MCF 10A (cell line): ENCODE measurements around the gene YEATS4. TPM values are rescaled to one million over a fixed set of nuclear protein-coding genes. Genes with fewer than 3 reads are reported as not detected.

Source experiments
- BruUV-seq: library from RNA; stranded (reverse); fragments of 400-500 nt; replicated peaks from 2 replicates; lab custom pipeline; 2021; lab: Mats Ljungman, UMichigan
- CTCF ChIA-PET: fragments of 300-600 bp; sonication (Branson Sonifier 250); formaldehyde crosslinking; extraction: SDS; loops from one replicate; lab custom pipeline; 2021; ENCODE audit warnings: antibody characterized with exemption, inconsistent platforms; lab: Yijun Ruan, JAX
- POLR2A ChIA-PET: fragments of 300-600, 350-650 bp; sonication (Branson Sonifier 250); formaldehyde crosslinking; extraction: SDS; loops from one replicate; lab custom pipeline; 2020; ENCODE audit warnings: antibody characterized with exemption, inconsistent platforms; lab: Yijun Ruan, JAX
- DNase-seq: peaks from one replicate; pipeline ENCODE4 v3.0.0-alpha.2; 2018; ENCODE audit not compliant: unreplicated experiment
- H3K27ac Mint-ChIP-seq: one replicate; pipeline ENCODE4 v1.8.0; 2022; ENCODE audit warnings: mild to moderate bottlenecking, low read depth, mixed read lengths; ENCODE audit not compliant: unreplicated experiment
- H3K27me3 Mint-ChIP-seq: one replicate; pipeline ENCODE4 v1.8.0; 2022; ENCODE audit warnings: mixed read lengths; ENCODE audit not compliant: insufficient read depth, unreplicated experiment
- H3K36me3 Mint-ChIP-seq: one replicate; pipeline ENCODE4 v1.8.0; 2022; ENCODE audit warnings: mild to moderate bottlenecking, moderate library complexity, mixed read lengths; ENCODE audit not compliant: insufficient read depth, unreplicated experiment
- H3K4me1 Mint-ChIP-seq: one replicate; pipeline ENCODE4 v1.8.0; 2022; ENCODE audit warnings: mixed read lengths; ENCODE audit not compliant: insufficient read depth, unreplicated experiment
- H3K4me3 Mint-ChIP-seq: one replicate; pipeline ENCODE4 v1.8.0; 2022; ENCODE audit warnings: mild to moderate bottlenecking, moderate library complexity, mixed read lengths; ENCODE audit not compliant: unreplicated experiment
- H3K9me3 Mint-ChIP-seq: one replicate; pipeline ENCODE4 v1.8.0; 2022; ENCODE audit warnings: mixed read lengths; ENCODE audit not compliant: unreplicated experiment
- intact Hi-C: fragments of 100-400 bp; cut with micrococcal nuclease; formaldehyde crosslinking; loops from 2 replicates; pipeline ENCODE4 v1.14.1; 2022
- total RNA-seq: library from RNA; stranded (reverse); gene quantifications from 2 replicates; pipeline ENCODE4 v1.2.3, GENCODE V29; 2022
- TF ChIP-seq, protein P1 (sequence below): fragments of 200-600 bp; IDR thresholded peaks from one replicate; pipeline ENCODE4 v1.8.0; 2022; ENCODE audit warnings: antibody characterized with exemption, mild to moderate bottlenecking; ENCODE audit not compliant: unreplicated experiment

The YEATS4 gene
- total RNA-seq, 1 experiment from 2014 or later = 30.9 TPM

DNA sequence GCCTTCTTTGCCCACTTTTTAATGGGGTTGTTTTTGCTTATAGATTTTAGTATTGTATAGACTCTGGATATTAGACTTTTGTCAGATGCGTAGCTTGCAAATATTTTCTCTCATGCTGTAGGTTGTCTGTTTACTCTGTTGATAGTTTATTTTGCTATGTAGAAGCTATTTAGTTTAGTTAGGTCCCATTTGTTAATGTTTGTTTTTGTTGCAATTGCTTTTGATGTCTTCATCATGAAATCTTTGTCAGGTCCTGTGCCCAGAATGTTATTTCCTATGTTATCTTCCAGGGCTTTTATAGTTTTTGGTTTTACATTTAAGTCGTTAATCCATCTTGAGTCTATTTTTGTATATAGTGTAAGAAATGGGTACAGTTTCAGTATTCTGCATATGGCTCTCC lies 41.3 kb upstream of the YEATS4 start:
- intact Hi-C loops = no loop called here
- Mint-ChIP-seq H3K4me3 (no peak overlapping the region), H3K36me3 (no peaks in the 10 kb centered on the region), H3K9me3 (peaks cover 9% of the 10 kb centered on the region), H3K27me3 (peaks cover 26% of the 10 kb centered on the region), H3K27ac (no peak overlapping the region), H3K4me1 (no peaks in the 10 kb centered on the region)
- BruUV-seq = no TSS peak
- CTCF ChIA-PET = interaction anchor here (1.1 kb wide), 1 partner anchor 571 kb away, joined by 3 read pairs; no protein-coding TSS in a partner anchor
- DNase-seq = no peak
- TF ChIP-seq, protein P1, sequence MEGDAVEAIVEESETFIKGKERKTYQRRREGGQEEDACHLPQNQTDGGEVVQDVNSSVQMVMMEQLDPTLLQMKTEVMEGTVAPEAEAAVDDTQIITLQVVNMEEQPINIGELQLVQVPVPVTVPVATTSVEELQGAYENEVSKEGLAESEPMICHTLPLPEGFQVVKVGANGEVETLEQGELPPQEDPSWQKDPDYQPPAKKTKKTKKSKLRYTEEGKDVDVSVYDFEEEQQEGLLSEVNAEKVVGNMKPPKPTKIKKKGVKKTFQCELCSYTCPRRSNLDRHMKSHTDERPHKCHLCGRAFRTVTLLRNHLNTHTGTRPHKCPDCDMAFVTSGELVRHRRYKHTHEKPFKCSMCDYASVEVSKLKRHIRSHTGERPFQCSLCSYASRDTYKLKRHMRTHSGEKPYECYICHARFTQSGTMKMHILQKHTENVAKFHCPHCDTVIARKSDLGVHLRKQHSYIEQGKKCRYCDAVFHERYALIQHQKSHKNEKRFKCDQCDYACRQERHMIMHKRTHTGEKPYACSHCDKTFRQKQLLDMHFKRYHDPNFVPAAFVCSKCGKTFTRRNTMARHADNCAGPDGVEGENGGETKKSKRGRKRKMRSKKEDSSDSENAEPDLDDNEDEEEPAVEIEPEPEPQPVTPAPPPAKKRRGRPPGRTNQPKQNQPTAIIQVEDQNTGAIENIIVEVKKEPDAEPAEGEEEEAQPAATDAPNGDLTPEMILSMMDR = no peak
- POLR2A ChIA-PET = no interaction called here

DNA sequence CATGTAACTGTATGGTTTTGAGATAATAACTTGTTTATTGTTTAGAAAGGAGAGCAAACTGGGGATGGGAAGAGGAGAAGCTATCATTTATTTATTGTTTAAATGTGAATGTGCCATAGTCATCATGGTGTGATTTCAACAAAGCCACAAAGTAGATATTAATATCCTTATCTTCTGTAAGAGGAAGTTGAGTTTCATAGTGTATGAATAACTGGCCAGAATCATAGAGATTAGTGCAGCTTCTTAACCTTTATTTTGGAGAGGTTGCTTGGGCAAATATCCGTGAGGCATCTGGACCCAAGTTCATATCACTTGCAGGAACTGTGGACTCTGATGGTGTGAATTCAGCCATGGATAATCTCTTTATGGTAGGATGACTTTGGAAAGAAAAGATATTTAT lies 38.2 kb upstream of the YEATS4 start:
- POLR2A ChIA-PET = interaction anchor here (0.7 kb wide), 1 partner anchor 38 kb away, joined by 3 read pairs; no protein-coding TSS in a partner anchor
- Mint-ChIP-seq H3K9me3 (peaks cover 9% of the 10 kb centered on the region), H3K27ac (no peak overlapping the region), H3K27me3 (peaks cover 28% of the 10 kb centered on the region), H3K36me3 (no peaks in the 10 kb centered on the region), H3K4me3 (no peak overlapping the region), H3K4me1 (no peaks in the 10 kb centered on the region)
- TF ChIP-seq, protein P1 = no peak
- DNase-seq = no peak
- BruUV-seq = no TSS peak
- intact Hi-C loops = no loop called here
- CTCF ChIA-PET = interaction anchor here (0.9 kb wide), 1 partner anchor 8 kb away, joined by 3 read pairs; no protein-coding TSS in a partner anchor

DNA sequence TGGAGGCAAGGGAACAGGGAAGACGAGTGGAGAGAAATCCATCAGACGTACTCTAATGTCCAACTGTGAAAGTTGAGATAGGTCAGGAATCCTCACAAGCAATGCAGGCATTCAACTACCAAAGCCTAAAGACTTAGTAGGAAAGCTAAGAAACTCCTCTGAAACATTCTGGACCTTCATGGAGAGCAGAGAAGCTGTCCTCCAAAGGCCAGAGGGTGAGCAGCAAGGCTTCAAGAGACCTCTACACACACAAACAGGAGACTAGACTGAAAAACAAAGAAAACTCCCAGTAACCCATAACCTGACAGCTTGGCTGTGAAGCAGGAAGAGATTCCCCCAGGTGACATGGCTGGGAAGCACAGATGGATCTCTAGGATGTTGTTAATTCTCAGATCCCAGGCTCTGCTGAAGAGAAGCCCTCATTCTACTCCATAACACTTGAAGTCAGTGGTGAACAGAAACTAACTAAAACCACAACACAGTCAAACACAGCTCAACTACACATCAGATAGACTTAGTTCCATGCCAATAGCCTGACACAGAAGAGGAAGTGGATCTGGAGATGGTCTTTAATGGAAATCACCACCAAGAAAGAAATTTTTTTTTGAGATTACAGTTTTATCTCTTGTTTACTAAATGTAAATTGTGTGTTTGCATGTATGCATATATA lies 34.6 kb upstream of the YEATS4 start:
- no peaks in the 10 kb centered on the region for H3K4me1 Mint-ChIP-seq
- intact Hi-C loops = no loop called here
- DNase-seq = no peak
- no TSS peak for BruUV-seq
- TF ChIP-seq, protein P1 = no peak
- H3K27me3 Mint-ChIP-seq = peaks cover 47% of the 10 kb centered on the region
- H3K9me3 Mint-ChIP-seq = no peaks in the 10 kb centered on the region
- no peaks in the 10 kb centered on the region for H3K36me3 Mint-ChIP-seq
- ChIA-PET CTCF (interaction anchor here (1.4 kb wide), 1 partner anchor 23 kb away, joined by 4 read pairs; the partner anchor contains the start of gene LYZ), POLR2A (interaction anchor here (0.6 kb wide), 1 partner anchor 349 kb away, joined by 4 read pairs; no protein-coding TSS in a partner anchor)
- H3K27ac Mint-ChIP-seq = no peak overlapping the region
- no peak overlapping the region for H3K4me3 Mint-ChIP-seq

DNA sequence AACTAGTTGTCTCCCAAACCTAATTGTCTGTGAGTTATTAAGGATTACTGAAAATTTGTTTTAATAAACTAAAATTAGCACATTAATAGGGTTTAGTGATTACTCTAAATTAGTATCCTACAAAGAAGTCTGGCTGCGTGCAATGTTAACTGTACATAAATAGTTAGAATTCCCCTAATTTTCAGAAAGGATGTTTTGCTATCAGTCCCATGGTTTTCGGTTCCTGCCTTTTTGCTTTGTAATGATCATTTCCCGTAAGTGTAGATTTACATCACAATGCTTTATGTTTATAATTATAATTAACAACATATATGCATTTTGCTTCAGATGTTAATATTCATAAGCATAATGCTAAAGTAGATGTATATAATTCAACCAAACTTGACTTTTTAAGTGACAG lies 31.1 kb upstream of the YEATS4 start:
- peaks cover 8% of the 10 kb centered on the region for H3K4me1 Mint-ChIP-seq
- intact Hi-C loops = no loop called here
- H3K27me3 Mint-ChIP-seq = peaks cover 31% of the 10 kb centered on the region
- H3K27ac Mint-ChIP-seq = no peak overlapping the region
- TF ChIP-seq, protein P1 = no peak
- ChIA-PET POLR2A (no interaction called here), CTCF (interaction anchor here (0.7 kb wide), 1 partner anchor 995 kb away, joined by 3 read pairs; no protein-coding TSS in a partner anchor)
- no peak for DNase-seq
- no peaks in the 10 kb centered on the region for H3K36me3 Mint-ChIP-seq
- H3K4me3 Mint-ChIP-seq = no peak overlapping the region
- BruUV-seq = no TSS peak
- H3K9me3 Mint-ChIP-seq = no peaks in the 10 kb centered on the region
